Spleen (tissue), 11 donors: ENCODE data around the gene EPHB1. TPM values are rescaled to one million over a fixed set of nuclear protein-coding genes. Genes with fewer than 3 reads are reported as not detected.

ENCODE experiments used
- DNase-seq: peaks from one replicate; pipeline ENCODE4 v3.0.0-alpha.2; 2020
- H3K27ac ChIP-seq, 8 donors: fragments of 200-600 bp; sonication (generic) in 7 of 8; 1 replicate in 4 of 8; 2 replicates in 4 of 8; pipeline versions ENCODE4 v1.5.0 to v1.8.0; 2016 to 2021; ENCODE audit warnings: inconsistent platforms in 4 of 8, mild to moderate bottlenecking in 4 of 8, moderate library complexity in 1 of 8
- H3K27me3 ChIP-seq, 7 donors: fragments of 200-600 bp; sonication (generic) in 6 of 7; replicated peaks in 1 of 7; 1 replicate in 4 of 7; 2 replicates in 3 of 7; pipeline versions ENCODE4 v1.5.0 to v1.8.0; 2016 to 2021; ENCODE audit warnings: inconsistent platforms in 3 of 7, mild to moderate bottlenecking in 1 of 7
- H3K36me3 ChIP-seq, 6 donors: fragments of 200-600 bp; sonication (generic) in 5 of 6; 1 replicate in 4 of 6; 2 replicates in 2 of 6; pipeline versions ENCODE4 v1.5.0 to v1.8.0; 2016 to 2021; ENCODE audit warnings: inconsistent platforms in 2 of 6
- H3K4me1 ChIP-seq, 6 donors: fragments of 200-600 bp; sonication (generic) in 5 of 6; 1 replicate in 3 of 6; 2 replicates in 3 of 6; pipeline versions ENCODE4 v1.5.0 to v1.8.0; 2016 to 2021; ENCODE audit warnings: inconsistent platforms in 3 of 6
- H3K4me3 ChIP-seq, 8 donors: fragments of 200-600 bp; sonication (generic) in 7 of 8; 1 replicate in 4 of 8; 2 replicates in 4 of 8; pipeline versions ENCODE4 v1.5.0 to v1.8.0; 2016 to 2021; ENCODE audit warnings: inconsistent platforms in 4 of 8, mild to moderate bottlenecking in 4 of 8, moderate library complexity in 2 of 8
- H3K9me3 ChIP-seq, 8 donors: fragments of 200-600 bp; sonication (generic) in 7 of 8; 1 replicate in 4 of 8; 2 replicates in 4 of 8; pipeline versions ENCODE4 v1.5.0 to v1.8.0; 2016 to 2021; ENCODE audit warnings: inconsistent platforms in 4 of 8
- POLR2A ChIP-seq, 3 donors: fragments of 450-650 bp; IDR thresholded peaks; one replicate each; pipeline ENCODE4 v1.5.1; 2017; ENCODE audit warnings: antibody characterized with exemption in 3 of 3, mild to moderate bottlenecking in 1 of 3
- POLR2AphosphoS5 ChIP-seq, 3 donors: sonication (generic); formaldehyde crosslinking; IDR thresholded peaks; one replicate each; pipeline ENCODE4 v1.5.1; 2017; ENCODE audit warnings: antibody characterized with exemption in 3 of 3
- WGBS, 5 donors: extraction: QIAGEN DNeasy Blood & Tissue Kit in 3 of 5; methylation state at CpG; one replicate each; pipeline versions ENCODE4 v1.1.5 to v1.1.7; 2013 to 2018; 5-methylcytosine and 5-hydroxymethylcytosine counted together
- intact Hi-C: fragments of 100-400 bp; cut with DNase I; formaldehyde crosslinking; loops from one replicate; pipeline ENCODE4 v1.15.0; 2023; ENCODE audit warnings: low total_unique reads
- polyA plus RNA-seq, 3 donors: library from polyadenylated mRNA; stranded (reverse); fragments of 200-250 nt; gene quantifications; one replicate each; pipeline ENCODE4 v1.2.1, GENCODE V29; 2013
- total RNA-seq, 7 donors: library from RNA; depleted of rRNA in 3 of 7; stranded (reverse); fragments of >200 nt in 3 of 7; fragmentation: NEBNext Ultra II Directional in 4 of 7; extraction: Animal tissue kit (Norgen Biotek cat#: 25700) in 4 of 7; gene quantifications; one replicate each; pipeline versions ENCODE4 v1.1.0 to v1.2.1, GENCODE V29; 2016 to 2021
- TF ChIP-seq, protein P1 (sequence below), 11 experiments: fragments of 200-600 bp in 7 of 11; fragments of 450-650 bp in 4 of 11; sonication (generic) in 4 of 11; IDR thresholded peaks in 8 of 11; conservative IDR thresholded peaks in 3 of 11; 1 replicate in 7 of 11; 2 replicates in 4 of 11; pipeline versions ENCODE4 v1.4.0 to v1.8.0; 2016 to 2021; ENCODE audit warnings: antibody characterized with exemption in 11 of 11, inconsistent platforms in 4 of 11, mild to moderate bottlenecking in 1 of 11
- donor health status: healthy with polysubstance abuse.
- donor health status: DM: no; HTN: no; CAD: no; lungs with moderate emphysema.
- donor health status: DM: no; HTN: no; CAD: no.
- donor health status: Bipolar disorder and iron deficiency.
- donor health status: healthy.
- donor health status: DM: no; HTN: no; CAD: no.
- donor health status: DM: yes; HTN: yes; CAD: no.

Gene EPHB1
- total and polyA plus RNA-seq, 10 donors, result 0.20 to 14.0 (median 3.0) TPM

DNA sequence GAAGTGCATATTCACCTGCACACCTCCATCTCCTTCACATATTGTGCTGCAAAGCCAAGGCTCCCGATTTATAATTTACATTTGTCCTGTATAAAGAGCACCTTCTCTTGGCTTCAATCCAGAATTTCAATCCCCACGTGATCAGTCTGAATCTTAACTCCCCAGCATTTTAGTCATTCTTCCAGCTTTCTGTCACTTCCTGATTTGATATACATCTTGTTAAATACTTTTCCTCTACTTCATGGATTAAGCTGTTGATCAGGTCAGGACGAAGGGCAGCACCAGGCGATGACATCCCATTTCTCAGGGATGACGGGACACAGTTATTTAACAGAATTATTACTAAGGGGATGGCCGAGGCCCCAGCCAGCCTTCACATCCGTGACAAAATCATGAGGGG lies 212.5 kb downstream of the EPHB1 start:
- H3K4me3 ChIP-seq, result no peak overlapping the region
- no peak for DNase-seq
- peaks cover 0 to 10% (median 0%) of the 10 kb centered on the region in 8 donors for H3K9me3 ChIP-seq
- no peaks in the 10 kb centered on the region for H3K36me3 ChIP-seq
- TF ChIP-seq POLR2AphosphoS5 (IDR thresholded peaks at IDR 0.05) (no peak), POLR2A (IDR thresholded peaks at IDR 0.05) (no peak)
- TF ChIP-seq, protein P1, sequence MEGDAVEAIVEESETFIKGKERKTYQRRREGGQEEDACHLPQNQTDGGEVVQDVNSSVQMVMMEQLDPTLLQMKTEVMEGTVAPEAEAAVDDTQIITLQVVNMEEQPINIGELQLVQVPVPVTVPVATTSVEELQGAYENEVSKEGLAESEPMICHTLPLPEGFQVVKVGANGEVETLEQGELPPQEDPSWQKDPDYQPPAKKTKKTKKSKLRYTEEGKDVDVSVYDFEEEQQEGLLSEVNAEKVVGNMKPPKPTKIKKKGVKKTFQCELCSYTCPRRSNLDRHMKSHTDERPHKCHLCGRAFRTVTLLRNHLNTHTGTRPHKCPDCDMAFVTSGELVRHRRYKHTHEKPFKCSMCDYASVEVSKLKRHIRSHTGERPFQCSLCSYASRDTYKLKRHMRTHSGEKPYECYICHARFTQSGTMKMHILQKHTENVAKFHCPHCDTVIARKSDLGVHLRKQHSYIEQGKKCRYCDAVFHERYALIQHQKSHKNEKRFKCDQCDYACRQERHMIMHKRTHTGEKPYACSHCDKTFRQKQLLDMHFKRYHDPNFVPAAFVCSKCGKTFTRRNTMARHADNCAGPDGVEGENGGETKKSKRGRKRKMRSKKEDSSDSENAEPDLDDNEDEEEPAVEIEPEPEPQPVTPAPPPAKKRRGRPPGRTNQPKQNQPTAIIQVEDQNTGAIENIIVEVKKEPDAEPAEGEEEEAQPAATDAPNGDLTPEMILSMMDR (IDR thresholded peaks at IDR 0.05 in 8 of 11, conservative IDR thresholded peaks at IDR 0.05 in 3 of 11), result no peak
- H3K4me1 ChIP-seq, result no peaks in the 10 kb centered on the region
- H3K27me3 ChIP-seq, result no peaks in the 10 kb centered on the region
- 70 to 79% (median 76%) methylated on average over 7 of the region's 7 CpGs for WGBS, 5 donors
- H3K27ac ChIP-seq, result no peak overlapping the region
- intact Hi-C loops, result no loop called here

DNA sequence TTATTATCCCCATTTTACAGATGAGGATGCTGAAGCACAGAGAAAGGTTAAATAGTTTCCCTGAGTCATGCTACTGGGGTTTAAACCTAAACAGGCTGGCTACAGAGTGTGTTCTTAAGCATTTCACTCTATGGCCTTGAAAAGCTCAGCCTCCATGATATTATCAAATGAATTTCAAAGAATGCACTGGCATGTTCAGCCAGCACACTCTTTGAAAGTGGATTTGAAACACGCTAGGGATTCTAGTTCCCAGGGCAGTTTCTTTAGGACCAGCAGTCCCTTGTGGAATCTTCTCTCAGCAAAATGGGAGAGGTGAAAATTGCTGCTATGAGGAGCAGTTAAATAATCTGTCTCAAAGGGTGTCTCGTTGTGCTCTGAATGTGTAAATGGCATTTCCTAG lies 213.3 kb downstream of the EPHB1 start:
- Histone ChIP-seq H3K4me3 (no peak overlapping the region), H3K27me3 (no peaks in the 10 kb centered on the region), H3K4me1 (no peaks in the 10 kb centered on the region), H3K9me3 (peaks cover 0 to 10% (median 0%) of the 10 kb centered on the region in 8 donors), H3K27ac (no peak overlapping the region), H3K36me3 (no peaks in the 10 kb centered on the region)
- no peak for DNase-seq
- TF ChIP-seq POLR2A (IDR thresholded peaks at IDR 0.05) (no peak), POLR2AphosphoS5 (IDR thresholded peaks at IDR 0.05) (no peak)
- TF ChIP-seq, protein P1 (IDR thresholded peaks at IDR 0.05 in 8 of 11, conservative IDR thresholded peaks at IDR 0.05 in 3 of 11), result no peak
- intact Hi-C loops, result no loop called here
- 76 to 90% (median 86%) methylated on average over 2 of the region's 2 CpGs for WGBS, 5 donors

- H3K4me1 ChIP-seq, result no peaks in the 10 kb centered on the region
- intact Hi-C loops, result no loop called here
- H3K4me3 ChIP-seq, result no peak overlapping the region
- TF ChIP-seq, protein P1 (IDR thresholded peaks at IDR 0.05 in 8 of 11, conservative IDR thresholded peaks at IDR 0.05 in 3 of 11), result no peak
- TF ChIP-seq POLR2A (IDR thresholded peaks at IDR 0.05) (no peak), POLR2AphosphoS5 (IDR thresholded peaks at IDR 0.05) (no peak)
- no peak overlapping the region for H3K27ac ChIP-seq
- H3K36me3 ChIP-seq, result no peaks in the 10 kb centered on the region
- no peaks in the 10 kb centered on the region for H3K27me3 ChIP-seq
- H3K9me3 ChIP-seq, result peaks cover 0 to 9% (median 0%) of the 10 kb centered on the region in 8 donors
- DNase-seq, result no peak
- WGBS, 5 donors, result 76 to 94% (median 84%) methylated on average over 2 of the region's 2 CpGs
These were observed 214.0 kb downstream of the EPHB1 start for GRCh38 chr3:135009014-135009413.

DNA sequence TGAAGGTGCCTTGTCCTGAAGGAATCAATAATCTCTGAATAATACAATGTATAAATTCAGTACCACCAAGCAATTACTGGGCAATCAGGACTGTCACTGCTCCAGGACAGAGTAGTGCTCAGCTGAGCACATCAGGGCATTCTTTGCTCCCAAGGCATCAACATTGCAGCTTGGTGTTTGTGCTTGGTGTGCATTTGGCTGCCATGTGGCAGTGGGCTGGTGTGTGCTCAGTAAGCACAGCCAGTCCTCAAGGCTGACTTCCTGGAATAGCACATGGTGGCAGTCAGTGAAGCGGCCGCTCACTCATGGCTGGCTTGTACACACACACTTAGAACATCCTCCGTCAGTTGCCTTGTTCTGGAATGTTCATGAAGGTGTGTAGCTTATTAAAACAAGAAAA lies 217.0 kb downstream of the EPHB1 start:
- TF ChIP-seq, protein P1 (IDR thresholded peaks at IDR 0.05 in 8 of 11, conservative IDR thresholded peaks at IDR 0.05 in 3 of 11), result no peak
- no peak for TF ChIP-seq POLR2AphosphoS5 (IDR thresholded peaks at IDR 0.05)
- H3K9me3 ChIP-seq, result no peaks in the 10 kb centered on the region
- intact Hi-C loops, result no loop called here
- DNase-seq, result no peak
- H3K4me1 ChIP-seq, result no peaks in the 10 kb centered on the region
- H3K27ac ChIP-seq, result no peak overlapping the region
- WGBS, 5 donors, result 96 to 99% (median 98%) methylated on average over 3 of the region's 3 CpGs
- H3K36me3 ChIP-seq, result no peaks in the 10 kb centered on the region
- H3K27me3 ChIP-seq, result no peaks in the 10 kb centered on the region
- H3K4me3 ChIP-seq, result no peak overlapping the region
